Fibroblast of skin of scalp (primary cell): ENCODE results near the gene MYO10.
"Not testable (repeated sequence)": the region's sequence is repeated elsewhere in the genome, so short reads cannot be mapped to it uniquely, and the experiment has no call there.

Experiments used
- DNase-seq: peaks from one replicate; pipeline ENCODE4 v3.0.0-alpha.2; 2013

Gene MYO10

DNA sequence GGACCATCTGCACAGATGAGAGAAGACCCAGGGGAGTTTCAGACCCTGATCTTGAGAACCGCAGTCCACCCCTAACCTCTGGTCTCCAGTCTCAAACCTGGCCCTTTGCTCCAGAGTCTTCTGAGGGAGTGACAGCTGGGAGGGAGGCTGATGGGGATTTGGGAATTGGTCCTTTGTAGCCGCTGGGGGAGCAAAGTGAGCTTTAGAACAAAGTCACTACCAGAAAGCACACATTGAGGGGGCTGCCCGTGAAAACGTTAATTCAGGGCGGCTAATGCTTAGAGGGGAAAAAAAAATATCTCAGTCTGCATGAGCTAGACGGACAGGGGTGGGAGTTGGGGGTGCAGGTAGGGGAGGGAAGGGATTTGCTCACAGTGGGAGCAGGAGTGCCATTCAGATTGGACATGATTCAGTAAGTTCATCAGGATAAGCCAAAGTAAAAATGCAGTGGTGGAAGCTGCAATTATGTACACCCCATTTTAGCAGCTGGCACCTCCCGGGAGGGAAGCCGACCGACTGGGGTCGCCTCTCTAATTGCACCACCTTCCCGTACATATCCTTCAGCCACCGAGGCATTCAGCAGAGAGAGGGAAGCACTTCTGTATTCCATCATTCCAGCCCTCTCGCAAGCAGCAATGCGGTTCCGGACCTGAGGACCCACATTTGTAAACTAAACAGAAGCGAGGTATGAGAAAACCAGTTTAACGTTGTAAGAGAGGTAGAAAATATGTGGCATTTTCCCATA, 195.8 kb downstream of the MYO10 start:
- no peak for DNase-seq

- peak; percentile 30 for DNase-seq
These were observed 197.7 kb downstream of the MYO10 start for GRCh38 chr5:16738393-16738792.

DNA sequence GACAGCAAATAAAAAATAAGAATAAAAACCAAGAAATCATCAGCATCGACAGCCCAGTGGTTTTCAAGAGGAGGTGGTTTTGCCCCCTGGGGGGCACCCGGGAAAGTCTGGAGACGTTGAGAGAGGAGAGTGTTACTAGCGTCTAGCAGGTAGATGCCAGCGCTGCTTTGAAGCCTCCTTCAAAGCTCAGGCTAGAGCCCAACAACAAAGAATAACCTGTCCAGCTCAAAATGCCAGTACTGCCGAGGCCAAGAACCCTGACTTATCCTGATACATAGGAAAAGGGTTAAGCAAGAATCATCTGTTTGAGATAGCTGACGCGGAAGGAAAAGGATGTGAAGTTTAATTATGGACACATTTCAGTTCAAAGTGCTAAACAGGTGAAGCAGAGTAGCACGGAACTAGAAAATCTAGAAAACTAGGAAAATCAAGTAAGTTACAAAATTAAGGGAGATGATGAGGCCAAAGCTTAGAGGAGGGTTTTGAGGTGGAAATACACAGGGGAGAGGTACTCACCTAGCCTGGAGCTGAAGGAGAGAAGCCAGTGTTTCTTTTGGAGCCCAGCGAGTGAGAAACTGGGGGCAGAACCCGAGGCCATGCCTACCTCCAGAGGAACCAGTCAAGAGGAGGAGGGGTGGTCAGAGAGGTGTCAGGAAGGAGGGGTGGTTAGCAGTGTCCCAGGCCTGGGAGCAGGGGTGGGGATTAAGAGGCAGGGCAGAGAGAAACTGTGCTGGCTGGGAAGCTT, 198.3 kb downstream of the MYO10 start:
- no peak for DNase-seq

- DNase-seq: no peak
These were observed 198.9 kb downstream of the MYO10 start for GRCh38 chr5:16737209-16737608.

GRCh38 chr5:16736158-16736995, 199.7 kb downstream of the MYO10 start:
- peak; percentile 87 for DNase-seq

DNA sequence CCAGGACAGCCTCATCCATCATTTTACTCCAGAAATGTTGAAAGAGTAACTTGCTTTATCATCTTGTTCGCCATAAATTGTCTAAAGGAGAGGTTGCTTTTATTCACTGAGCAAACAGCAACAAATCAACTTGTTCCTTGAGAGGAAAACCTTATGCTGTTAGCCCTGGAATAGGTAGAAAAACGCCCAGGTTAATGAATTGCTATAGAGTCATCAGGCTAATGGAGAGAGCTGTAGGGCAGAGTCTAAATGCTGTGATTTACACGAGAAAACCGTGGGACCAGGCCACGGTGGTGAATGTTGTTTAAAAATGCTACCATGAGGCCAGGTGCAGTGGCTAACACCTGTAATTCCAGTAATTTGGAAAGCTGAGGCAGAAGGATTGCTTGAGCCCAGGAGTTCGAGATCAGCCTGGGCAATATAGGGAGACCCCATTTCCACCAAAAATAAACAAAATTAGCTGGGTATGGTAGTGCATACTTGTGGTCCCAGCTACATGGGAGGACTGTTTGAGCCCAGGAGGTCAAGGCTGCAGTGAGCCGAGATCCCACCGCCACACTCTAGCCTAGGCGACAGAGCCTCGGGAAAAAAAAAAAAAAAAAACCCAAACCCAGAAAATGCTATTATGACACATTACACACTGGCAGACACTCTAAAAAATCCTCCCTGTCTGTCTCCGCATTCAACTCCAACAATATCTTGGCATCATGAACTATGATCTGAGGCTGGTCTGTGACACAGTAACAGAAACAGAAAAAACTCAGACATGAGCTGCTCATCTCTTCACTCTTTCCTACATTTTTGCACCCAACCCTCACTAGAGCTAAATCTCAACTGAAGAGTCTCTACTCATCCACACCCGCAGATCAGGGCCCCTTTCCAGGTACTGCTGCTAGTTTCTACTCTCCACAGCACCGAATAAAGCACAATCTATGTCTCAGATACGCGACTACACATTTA, 200.7 kb downstream of the MYO10 start:
- DNase-seq: no peak

- DNase-seq: no peak
These were observed 202.6 kb downstream of the MYO10 start for GRCh38 chr5:16733331-16734006.

DNA sequence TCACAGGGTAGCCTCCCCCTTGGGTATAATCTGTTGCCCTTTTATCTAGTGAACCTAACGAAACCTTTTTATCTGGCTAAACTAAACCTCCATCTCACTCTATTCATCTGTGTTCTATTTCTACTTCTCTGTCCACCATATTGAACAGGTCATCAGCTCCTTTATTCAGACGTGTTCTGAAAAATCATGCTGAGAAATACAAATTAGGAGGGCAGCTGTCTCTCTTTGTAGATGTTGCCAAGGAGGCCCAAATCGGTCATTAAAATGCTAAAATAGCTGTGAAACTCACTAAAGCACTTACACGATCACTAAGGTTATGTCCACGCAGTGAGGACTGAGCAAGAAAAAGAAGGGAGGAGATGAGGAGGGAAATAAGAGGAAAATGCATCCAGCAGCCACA, 203.7 kb downstream of the MYO10 start:
- no peak for DNase-seq

- DNase-seq: no peak
These were observed 208.2 kb downstream of the MYO10 start for GRCh38 chr5:16727755-16728325.

GRCh38 chr5:16726538-16726946, 209.5 kb downstream of the MYO10 start:
- no peak for DNase-seq

GRCh38 chr5:16725575-16725974, 210.5 kb downstream of the MYO10 start:
- no peak for DNase-seq

- no peak for DNase-seq
These were observed 212.3 kb downstream of the MYO10 start for GRCh38 chr5:16723821-16724220.

DNA sequence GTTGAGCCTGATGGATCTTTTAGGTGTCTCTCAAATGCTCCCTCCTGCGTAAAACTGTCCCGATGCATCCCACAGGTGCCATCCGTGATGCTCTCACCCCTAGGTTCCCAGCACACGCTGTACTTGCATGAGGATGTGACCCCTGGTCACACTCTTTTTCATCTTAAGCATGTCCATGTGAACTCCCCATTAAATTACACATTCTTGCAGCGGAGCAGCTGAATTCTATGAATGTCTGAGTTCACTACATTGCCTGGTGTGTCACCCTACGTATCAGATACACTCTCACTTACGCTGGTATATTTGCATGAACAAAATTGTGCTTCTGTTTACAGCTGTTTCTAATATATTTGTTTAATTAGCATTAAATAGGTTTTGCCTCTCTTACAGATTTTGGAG, 214.0 kb downstream of the MYO10 start:
- DNase-seq: no peak

DNA sequence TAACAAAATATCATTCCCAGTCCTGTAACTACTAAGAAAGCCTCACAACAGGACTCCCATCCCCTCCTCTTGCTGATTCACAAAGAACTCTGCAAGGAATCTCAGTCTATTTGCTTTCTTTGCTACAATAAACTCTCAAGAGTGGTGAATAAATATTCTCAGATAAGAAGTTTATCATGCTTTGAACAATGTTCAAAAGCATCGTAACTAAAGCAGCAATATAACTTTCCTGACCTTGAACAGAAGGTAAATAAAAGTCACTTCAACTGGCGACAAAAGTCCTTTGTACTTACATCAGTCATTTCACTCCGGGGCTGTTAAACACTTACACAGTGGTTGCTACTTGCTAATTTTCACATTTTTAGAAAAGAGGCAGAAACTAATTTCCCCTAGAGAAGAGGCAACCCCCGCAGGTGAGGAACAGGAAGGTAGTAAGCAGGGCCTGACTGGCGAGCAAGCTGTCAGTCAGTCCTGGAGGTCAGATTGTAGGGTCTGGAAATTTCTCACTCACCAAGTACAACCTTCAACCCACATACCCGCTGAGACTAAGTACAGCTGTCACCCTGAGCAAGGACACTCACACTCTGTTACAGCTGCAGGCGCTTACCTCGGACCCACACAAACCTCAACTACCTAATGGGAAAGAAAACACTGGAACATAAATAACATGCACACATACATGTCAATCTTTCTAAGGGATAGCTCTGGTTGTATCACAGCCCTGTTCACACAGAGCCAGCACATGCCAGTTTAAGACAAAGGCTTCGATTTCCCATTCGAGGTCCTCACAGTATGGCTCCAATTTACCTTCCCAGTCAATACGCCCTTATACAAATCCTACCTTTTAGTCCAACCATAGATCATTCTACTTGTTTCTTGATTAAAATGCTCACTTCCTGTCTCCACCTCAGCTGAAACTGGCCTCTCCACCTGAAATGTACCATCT, 214.7 kb downstream of the MYO10 start:
- DNase-seq: no peak

DNA sequence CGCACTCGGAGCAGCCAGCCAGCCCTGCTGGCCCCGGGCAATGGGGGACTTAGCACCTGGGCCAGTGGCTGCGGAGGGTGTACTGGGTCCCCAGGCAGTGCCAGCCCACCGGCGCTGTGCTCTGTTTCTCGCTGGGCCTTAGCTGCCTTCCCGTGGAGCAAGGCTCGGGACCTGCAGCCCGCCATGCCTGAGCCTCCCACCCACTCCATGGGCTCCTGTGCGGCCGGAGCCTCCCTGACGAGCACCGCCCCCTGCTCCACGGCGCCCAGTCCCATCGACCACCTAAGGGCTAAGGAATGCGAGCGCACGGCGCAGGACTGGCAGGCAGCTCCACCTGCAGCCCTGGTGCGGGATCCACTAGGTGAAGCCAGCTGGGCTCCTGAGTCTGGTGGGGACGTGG, 218.1 kb downstream of the MYO10 start:
- DNase-seq: not testable (repeated sequence)

DNA sequence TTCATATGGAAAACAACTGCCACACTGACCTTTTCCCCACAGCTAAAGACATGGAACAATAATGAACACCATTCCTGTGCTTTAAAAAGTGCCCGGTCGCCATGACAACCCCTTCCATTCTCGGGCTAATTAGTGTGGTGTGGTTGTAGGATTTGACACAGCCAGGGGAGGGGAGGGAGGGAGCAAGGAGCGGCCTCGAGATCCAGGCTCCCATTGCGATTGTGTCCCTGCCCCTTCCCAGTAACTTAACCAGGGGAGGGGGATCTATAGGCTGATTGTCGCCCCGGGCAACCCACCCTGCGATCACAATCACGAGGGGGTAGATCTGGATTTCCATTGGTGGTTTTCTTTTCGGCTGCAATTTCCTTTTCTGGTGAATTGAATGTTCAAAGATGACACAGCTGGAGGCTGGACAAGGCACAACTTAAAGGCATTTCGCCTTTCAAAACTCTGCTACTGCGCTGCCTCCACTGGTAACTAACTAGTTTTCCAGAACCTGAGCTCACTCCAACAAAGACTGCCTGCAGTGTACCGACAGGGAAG, 222.6 kb downstream of the MYO10 start:
- peak; percentile 58 for DNase-seq

- peak; percentile 47 for DNase-seq
These were observed 223.5 kb downstream of the MYO10 start for GRCh38 chr5:16712620-16713019.

GRCh38 chr5:16712178-16712577, 223.9 kb downstream of the MYO10 start:
- DNase-seq: no peak

DNA sequence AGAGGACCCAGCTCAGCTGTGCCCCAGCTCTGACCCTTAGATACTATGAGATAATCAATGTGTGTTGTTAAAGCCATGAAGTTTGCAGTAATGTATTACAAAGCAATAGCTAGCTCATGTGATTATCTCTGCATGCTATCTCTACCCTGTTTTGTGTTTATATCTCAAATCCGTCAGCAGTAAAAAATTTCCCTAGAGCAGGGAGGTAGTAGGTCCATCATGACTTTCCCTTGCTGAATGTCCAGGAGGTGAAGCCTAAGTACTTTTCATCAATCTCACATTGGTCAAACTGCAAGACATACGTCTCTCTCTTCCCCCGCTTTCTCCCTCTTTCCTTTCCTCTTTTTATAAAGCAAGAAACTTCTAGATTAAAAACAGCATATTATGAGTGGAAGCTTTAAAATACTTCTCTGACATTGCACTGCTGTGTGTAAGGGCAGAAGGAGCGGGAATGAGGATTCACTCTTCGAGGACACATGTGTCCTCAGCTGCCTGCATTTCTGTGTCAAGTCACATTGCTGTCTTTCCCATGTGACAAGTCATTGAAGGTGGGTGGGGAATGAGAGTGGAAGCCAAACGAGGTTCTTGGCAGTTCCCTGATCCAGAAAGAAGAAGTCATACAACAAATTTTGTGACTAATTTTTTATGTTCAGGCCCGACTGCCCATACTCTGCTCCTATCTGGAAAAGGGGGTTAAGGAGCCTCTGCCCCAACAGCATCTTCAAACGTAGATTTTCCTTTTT, 226.2 kb downstream of the MYO10 start:
- DNase-seq: no peak
